Muscle of leg (tissue), 11 donors: ENCODE results near the gene HARBI1. TPM values are rescaled to one million over a fixed set of nuclear protein-coding genes. Genes with fewer than 3 reads are reported as not detected.

Experiments used
- DNase-seq: peaks from one replicate; pipeline ENCODE4 v3.0.0; 2013
- H3K27ac ChIP-seq: one replicate; pipeline ENCODE4 v1.5.1; 2013; ENCODE audit warnings: mild to moderate bottlenecking, low read length, control low read depth
- H3K27me3 ChIP-seq: one replicate; pipeline ENCODE4 v1.6.1; 2013; ENCODE audit warnings: low read length; ENCODE audit not compliant: control insufficient read depth, insufficient read depth
- H3K36me3 ChIP-seq: one replicate; pipeline ENCODE4 v1.6.1; 2013; ENCODE audit warnings: low read length; ENCODE audit not compliant: control insufficient read depth, insufficient read depth
- H3K4me1 ChIP-seq: one replicate; pipeline ENCODE4 v1.6.1; 2013; ENCODE audit warnings: low read length; ENCODE audit not compliant: control insufficient read depth, insufficient read depth
- H3K4me3 ChIP-seq: one replicate; pipeline ENCODE4 v1.5.1; 2013; ENCODE audit warnings: low read length, control low read depth
- H3K9me3 ChIP-seq: replicated peaks from 2 replicates; pipeline ENCODE4 v1.6.1; 2013; ENCODE audit warnings: low read depth, low read length; ENCODE audit not compliant: control insufficient read depth
- WGBS: methylation state at CpG from one replicate; pipeline ENCODE4 v1.1.5; 2013; ENCODE audit warnings: missing lambda C conversion rate; ENCODE audit not compliant: insufficient coverage; 5-methylcytosine and 5-hydroxymethylcytosine counted together
- polyA plus RNA-seq, 8 donors: library from polyadenylated mRNA; unstranded; fragments of 120-200 nt; gene quantifications; one replicate each; pipeline versions ENCODE4 v1.2.1 to v1.2.3, GENCODE V29; 2013; ENCODE audit warnings: inconsistent platforms in 1 of 8, low replicate concordance in 1 of 8; ENCODE audit not compliant: insufficient read length in 8 of 8, insufficient read depth in 1 of 8
- total RNA-seq: library from RNA; stranded (reverse); fragments of 120-200 nt; gene quantifications from one replicate; pipeline ENCODE4 v1.2.4, GENCODE V29; 2013

HARBI1 gene
- total and polyA plus RNA-seq, 9 donors = 2.3 to 3.5 (median 2.7) TPM

DNA sequence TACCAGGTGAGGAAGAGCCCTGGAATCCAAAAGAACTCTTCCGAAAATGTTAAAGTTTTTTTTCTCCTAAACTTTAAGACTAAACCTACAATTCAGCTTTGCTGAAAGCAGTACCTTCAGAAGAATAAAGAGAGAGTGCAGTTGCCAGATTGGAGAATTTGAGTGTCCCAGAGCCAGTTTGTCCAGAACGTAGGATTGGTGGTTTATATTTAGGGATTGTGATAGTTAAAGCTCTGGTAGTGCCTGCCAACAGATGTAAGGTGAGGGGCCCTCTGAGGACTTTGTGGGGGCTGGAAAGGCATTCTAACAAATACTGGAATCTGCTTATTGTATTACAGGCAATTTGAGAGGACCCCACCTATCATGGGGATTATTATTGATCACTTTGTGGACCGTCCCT lies 40.2 kb upstream of the HARBI1 start:
- 62% methylated on average over 1 of the region's 3 CpGs for WGBS

DNA sequence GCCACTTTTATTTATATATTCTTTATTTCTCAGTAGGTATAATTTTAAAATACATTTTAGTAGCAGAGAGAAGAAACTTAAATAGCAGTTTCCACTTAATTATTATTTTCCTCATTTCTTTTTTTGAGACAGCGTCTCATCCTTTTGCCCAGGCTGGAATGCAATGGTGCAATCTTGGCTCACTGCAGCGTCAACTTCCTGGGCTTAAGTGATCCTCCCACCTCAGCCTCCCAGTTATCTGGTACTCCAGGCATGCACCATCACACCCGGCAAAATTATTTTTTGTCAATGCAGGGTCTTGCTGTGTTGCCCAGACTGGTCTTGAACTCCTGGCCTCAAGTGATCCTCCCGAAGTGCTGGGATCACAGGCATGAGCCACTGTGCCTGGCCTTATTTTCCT lies 38.6 kb upstream of the HARBI1 start:
- no peak overlapping the region for H3K27ac ChIP-seq
- no peaks in the 10 kb centered on the region for H3K4me1 ChIP-seq
- 97% methylated on average over 3 of the region's 4 CpGs for WGBS
- DNase-seq = no peak
- no peaks in the 10 kb centered on the region for H3K9me3 ChIP-seq
- H3K36me3 ChIP-seq = peaks cover 59% of the 10 kb centered on the region
- H3K4me3 ChIP-seq = no peak overlapping the region
- H3K27me3 ChIP-seq = no peaks in the 10 kb centered on the region

More for the DNA sequence above, 40.2 kb upstream of the HARBI1 start:
- H3K9me3 ChIP-seq = no peaks in the 10 kb centered on the region
- no peak overlapping the region for H3K4me3 ChIP-seq
- H3K36me3 ChIP-seq = peaks cover 61% of the 10 kb centered on the region
- H3K27me3 ChIP-seq = no peaks in the 10 kb centered on the region
- no peaks in the 10 kb centered on the region for H3K4me1 ChIP-seq
- DNase-seq = no peak
- no peak overlapping the region for H3K27ac ChIP-seq

GRCh38 chr11:46649180-46649738 lies 32.2 kb upstream of the HARBI1 start:
- Histone ChIP-seq H3K4me3 (no peak overlapping the region), H3K36me3 (peaks cover 55% of the 10 kb centered on the region), H3K9me3 (no peaks in the 10 kb centered on the region), H3K4me1 (peaks cover 2% of the 10 kb centered on the region), H3K27ac (peak overlapping the region; percentile 91), H3K27me3 (no peaks in the 10 kb centered on the region)
- WGBS = 40% methylated on average over 1 of the region's 2 CpGs
- peak; percentile 88 for DNase-seq

DNA sequence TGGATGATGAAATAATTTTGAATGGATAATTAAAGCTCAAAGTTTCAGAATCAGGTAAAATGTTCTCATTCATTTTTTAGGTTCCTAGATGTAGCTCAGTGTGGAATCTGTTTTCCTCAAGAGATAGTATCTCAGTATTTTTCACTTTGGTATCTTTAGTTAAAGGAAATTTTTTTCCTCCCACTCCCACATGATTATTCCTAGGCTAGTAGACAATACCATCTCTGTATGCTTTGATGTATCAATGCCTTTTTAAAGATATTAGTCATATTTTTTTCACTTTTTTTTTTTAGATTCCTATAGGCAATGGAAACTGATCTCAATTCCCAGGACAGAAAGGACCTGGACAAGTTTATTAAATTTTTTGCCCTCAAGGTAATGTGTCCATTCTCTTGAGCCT lies 27.0 kb upstream of the HARBI1 start:
- Histone ChIP-seq H3K4me1 (peaks cover under 1% of the 10 kb centered on the region), H3K4me3 (no peak overlapping the region), H3K27ac (no peak overlapping the region), H3K9me3 (no peaks in the 10 kb centered on the region), H3K36me3 (peaks cover 36% of the 10 kb centered on the region), H3K27me3 (no peaks in the 10 kb centered on the region)
- DNase-seq = no peak

- no CpG with 5 or more reads among the region's 3 CpGs for WGBS
- Histone ChIP-seq H3K9me3 (no peaks in the 10 kb centered on the region), H3K4me1 (no peaks in the 10 kb centered on the region), H3K27ac (no peak overlapping the region), H3K4me3 (no peak overlapping the region), H3K27me3 (no peaks in the 10 kb centered on the region), H3K36me3 (peaks cover 36% of the 10 kb centered on the region)
- no peak for DNase-seq
Measured at GRCh38 chr11:46643531-46643930, 26.5 kb upstream of the HARBI1 start.

DNA sequence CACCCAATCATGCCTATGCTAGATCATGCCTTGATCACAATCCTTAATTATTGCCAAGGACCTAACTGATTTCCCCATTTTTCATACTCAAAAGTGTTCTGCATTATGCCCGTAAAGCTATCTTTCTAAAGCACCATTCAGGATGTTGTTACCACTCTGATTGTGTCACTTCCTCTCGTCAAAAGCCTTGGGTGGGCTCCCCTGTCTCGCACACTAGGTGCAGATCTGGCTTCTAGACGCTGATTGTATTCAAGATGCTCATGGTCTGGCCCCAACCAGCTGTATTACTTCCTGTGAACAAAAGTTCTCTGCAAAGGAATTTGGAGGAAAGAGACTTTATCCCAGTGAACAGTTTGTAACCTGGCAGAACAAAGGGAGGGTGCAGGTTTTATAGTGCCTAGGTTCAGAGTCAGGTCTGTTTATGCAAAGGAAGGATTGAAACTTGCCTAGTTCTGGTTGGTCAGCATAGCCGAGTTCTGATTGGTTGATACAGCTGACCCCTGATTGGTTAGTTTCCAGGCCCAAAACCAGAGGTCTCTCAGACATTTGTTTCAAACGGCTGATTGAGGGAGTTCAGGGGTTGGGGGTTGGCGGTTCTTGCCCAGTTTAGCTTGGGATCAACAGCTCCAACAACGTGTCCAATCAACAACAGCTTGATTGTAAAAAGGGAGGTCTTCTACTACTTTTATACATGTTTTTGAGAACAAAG lies 25.8 kb upstream of the HARBI1 start:
- Histone ChIP-seq H3K9me3 (no peaks in the 10 kb centered on the region), H3K4me3 (no peak overlapping the region), H3K27me3 (no peaks in the 10 kb centered on the region), H3K36me3 (peaks cover 34% of the 10 kb centered on the region), H3K4me1 (no peaks in the 10 kb centered on the region), H3K27ac (no peak overlapping the region)
- DNase-seq = no peak
- 93% methylated on average over 5 of the region's 8 CpGs for WGBS

DNA sequence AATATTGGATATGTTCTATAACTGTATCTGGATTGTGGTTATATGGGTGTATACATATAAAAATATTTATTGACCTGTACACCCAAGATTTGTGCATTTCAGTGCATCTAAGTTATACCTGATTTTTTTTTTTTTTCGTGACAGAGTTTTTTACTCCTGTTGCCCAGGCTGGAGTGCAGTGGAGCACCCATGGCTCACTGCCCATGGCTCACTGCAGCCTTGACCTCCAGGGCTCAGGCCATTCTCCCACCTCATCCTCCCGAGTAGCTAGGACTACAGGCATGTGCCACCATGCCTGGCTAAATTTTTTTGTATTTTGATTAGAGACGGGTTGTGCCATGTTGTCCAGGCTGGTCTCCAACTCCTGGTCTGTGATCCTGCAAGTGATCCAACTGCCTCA lies 24.6 kb upstream of the HARBI1 start:
- Histone ChIP-seq H3K27ac (no peak overlapping the region), H3K9me3 (no peaks in the 10 kb centered on the region), H3K4me1 (no peaks in the 10 kb centered on the region), H3K4me3 (no peak overlapping the region), H3K36me3 (peaks cover 26% of the 10 kb centered on the region), H3K27me3 (no peaks in the 10 kb centered on the region)
- no peak for DNase-seq
- WGBS = 88% methylated on average over 1 of the region's 3 CpGs

- no peaks in the 10 kb centered on the region for H3K27me3 ChIP-seq
- H3K9me3 ChIP-seq = no peaks in the 10 kb centered on the region
- no peak overlapping the region for H3K4me3 ChIP-seq
- no peaks in the 10 kb centered on the region for H3K4me1 ChIP-seq
- H3K27ac ChIP-seq = no peak overlapping the region
- no peak for DNase-seq
- H3K36me3 ChIP-seq = peaks cover 16% of the 10 kb centered on the region
- WGBS = no CpG with 5 or more reads among the region's 6 CpGs
Measured at GRCh38 chr11:46640036-46640788, 23.2 kb upstream of the HARBI1 start.

GRCh38 chr11:46639197-46639839 lies 22.3 kb upstream of the HARBI1 start:
- Histone ChIP-seq H3K4me1 (no peaks in the 10 kb centered on the region), H3K36me3 (peaks cover 12% of the 10 kb centered on the region), H3K9me3 (no peaks in the 10 kb centered on the region), H3K4me3 (no peak overlapping the region), H3K27ac (no peak overlapping the region), H3K27me3 (no peaks in the 10 kb centered on the region)
- WGBS = 100% methylated on average over 4 of the region's 7 CpGs
- DNase-seq = no peak

GRCh38 chr11:46637546-46637945 lies 20.5 kb upstream of the HARBI1 start:
- no peaks in the 10 kb centered on the region for H3K9me3 ChIP-seq
- peaks cover 6% of the 10 kb centered on the region for H3K36me3 ChIP-seq
- no peaks in the 10 kb centered on the region for H3K27me3 ChIP-seq
- H3K4me3 ChIP-seq = no peak overlapping the region
- 94% methylated on average over 2 of the region's 5 CpGs for WGBS
- DNase-seq = no peak
- no peak overlapping the region for H3K27ac ChIP-seq
- H3K4me1 ChIP-seq = no peaks in the 10 kb centered on the region
